HG03060 (cell line): ENCODE data around the gene RNF38.
"Not testable (repeated sequence)": the region's sequence is repeated elsewhere in the genome, so short reads cannot be mapped to it uniquely, and the experiment has no call there.

Source experiments
- ATAC-seq: cut with Tn5 transposase; IDR thresholded peaks from one replicate; pipeline ENCODE4 v1.9.1; 2021; ENCODE audit warnings: low read depth, moderate number of reproducible peaks; ENCODE audit not compliant: unreplicated experiment

RNF38 gene

GRCh38 chr9:36337002-36337401 is 63.1 kb downstream of the RNF38 start:
- no peak for ATAC-seq

- ATAC-seq: no peak
Observed at GRCh38 chr9:36336131-36336907, 63.8 kb downstream of the RNF38 start.

- no peak for ATAC-seq
Observed at GRCh38 chr9:36332006-36332405, 68.1 kb downstream of the RNF38 start.

GRCh38 chr9:36328798-36329411 is 71.2 kb downstream of the RNF38 start:
- no peak for ATAC-seq

GRCh38 chr9:36325081-36325828 is 74.8 kb downstream of the RNF38 start:
- ATAC-seq: no peak

- ATAC-seq: no peak
Observed at GRCh38 chr9:36323926-36324325, 76.1 kb downstream of the RNF38 start.

- ATAC-seq: no peak
Observed at GRCh38 chr9:36322462-36322861, 77.6 kb downstream of the RNF38 start.

GRCh38 chr9:36321903-36322302 is 78.2 kb downstream of the RNF38 start:
- ATAC-seq: not testable (repeated sequence)

- no peak for ATAC-seq
Observed at GRCh38 chr9:36320466-36320865, 79.6 kb downstream of the RNF38 start.

GRCh38 chr9:36319806-36320205 is 80.3 kb downstream of the RNF38 start:
- no peak for ATAC-seq

GRCh38 chr9:36319183-36319582 is 80.9 kb downstream of the RNF38 start:
- no peak for ATAC-seq

- no peak for ATAC-seq
Observed at GRCh38 chr9:36318212-36318802, 81.8 kb downstream of the RNF38 start.

- no peak for ATAC-seq
Observed at GRCh38 chr9:36317766-36318165, 82.3 kb downstream of the RNF38 start.

- no peak for ATAC-seq
Observed at GRCh38 chr9:36316611-36317317, 83.3 kb downstream of the RNF38 start.

GRCh38 chr9:36316049-36316448 is 84.0 kb downstream of the RNF38 start:
- no peak for ATAC-seq

GRCh38 chr9:36315283-36315682 is 84.8 kb downstream of the RNF38 start:
- no peak for ATAC-seq

GRCh38 chr9:36314740-36315139 is 85.3 kb downstream of the RNF38 start:
- ATAC-seq: no peak

GRCh38 chr9:36306471-36307306 is 93.4 kb downstream of the RNF38 start:
- no peak for ATAC-seq

GRCh38 chr9:36304366-36304765 is 95.7 kb downstream of the RNF38 start:
- ATAC-seq: not testable (repeated sequence)

- ATAC-seq: no peak
Observed at GRCh38 chr9:36301227-36301626, 98.8 kb downstream of the RNF38 start.
